ENCODE measurements around the gene BPIFB6.
"Not testable (repeated sequence)": the region's sequence is repeated elsewhere in the genome, so short reads cannot be mapped to it uniquely, and the experiment has no call there.

Gene BPIFB6

GRCh38 chr20:33030569-33030968, 879 bp upstream of the BPIFB6 start:
- no peak for DNase-seq (ENCODE audit: low spot score)

GRCh38 chr20:33032555-33032954, 1.1 kb downstream of the BPIFB6 start:
- DNase-seq (ENCODE audit: low spot score) = no peak

- DNase-seq (ENCODE audit: low spot score) = no peak
These were observed 1.9 kb downstream of the BPIFB6 start for GRCh38 chr20:33033381-33033780.

GRCh38 chr20:33034115-33034514, 2.7 kb downstream of the BPIFB6 start:
- DNase-seq (ENCODE audit: low spot score) = no peak

GRCh38 chr20:33034901-33035492, 3.5 kb downstream of the BPIFB6 start:
- no peak for DNase-seq (ENCODE audit: low spot score)

GRCh38 chr20:33037456-33037855, 6.0 kb downstream of the BPIFB6 start:
- DNase-seq (ENCODE audit: low spot score) = no peak

- DNase-seq (ENCODE audit: low spot score) = no peak
These were observed 6.8 kb downstream of the BPIFB6 start for GRCh38 chr20:33038243-33038642.

GRCh38 chr20:33042430-33042829, 11.0 kb downstream of the BPIFB6 start:
- DNase-seq (ENCODE audit: low spot score) = no peak

GRCh38 chr20:33042983-33043730, 11.7 kb downstream of the BPIFB6 start:
- no peak for DNase-seq (ENCODE audit: low spot score)

GRCh38 chr20:33043731-33044181, 12.3 kb downstream of the BPIFB6 start:
- no peak for DNase-seq (ENCODE audit: low spot score)

GRCh38 chr20:33045129-33045721, 13.8 kb downstream of the BPIFB6 start:
- DNase-seq (ENCODE audit: low spot score) = not testable (repeated sequence)

GRCh38 chr20:33046412-33046811, 15.0 kb downstream of the BPIFB6 start:
- DNase-seq (ENCODE audit: low spot score) = no peak

- no peak for DNase-seq (ENCODE audit: low spot score)
These were observed 19.9 kb downstream of the BPIFB6 start for GRCh38 chr20:33051333-33051732.

- no peak for DNase-seq (ENCODE audit: low spot score)
These were observed 22.1 kb downstream of the BPIFB6 start, which contains the start of gene BPIFB3 for GRCh38 chr20:33053291-33054106. TSS of gene BPIFB3 (plus strand) at chr20:33053903. CDS start at chr20:33055436, 1,533 bp downstream.

- no peak for DNase-seq (ENCODE audit: low spot score)
These were observed 22.9 kb downstream of the BPIFB6 start for GRCh38 chr20:33054381-33054780.

- DNase-seq (ENCODE audit: low spot score) = no peak
These were observed 23.3 kb downstream of the BPIFB6 start for GRCh38 chr20:33054791-33055190.

- DNase-seq (ENCODE audit: low spot score) = no peak
These were observed 27.7 kb downstream of the BPIFB6 start for GRCh38 chr20:33059136-33059535.

- no peak for DNase-seq (ENCODE audit: low spot score)
These were observed 28.4 kb downstream of the BPIFB6 start for GRCh38 chr20:33059741-33060390.

GRCh38 chr20:33061658-33062028, 30.2 kb downstream of the BPIFB6 start:
- no peak for DNase-seq (ENCODE audit: low spot score)

- peak; percentile 70 for DNase-seq (ENCODE audit: low spot score)
These were observed 30.8 kb downstream of the BPIFB6 start for GRCh38 chr20:33062105-33062824.

GRCh38 chr20:33062825-33063149, 31.3 kb downstream of the BPIFB6 start:
- no peak for DNase-seq (ENCODE audit: low spot score)

Data from ecto neural progenitor cell (in vitro differentiated cells).